Astrocyte (in vitro differentiated cells and primary cell): Measurements from ENCODE around the gene TANGO2. TPM values are rescaled to one million over a fixed set of nuclear protein-coding genes. Genes with fewer than 3 reads are reported as not detected.

Experiments used
- DNase-seq: peaks from one replicate; pipeline ENCODE4 v3.0.0-alpha.2; 2010; ENCODE audit warnings: low read depth
- FAIRE-seq: peaks from 2 replicates; lab custom pipeline; 2011; peaks lifted over from hg19 to GRCh38; lab: Jason Lieb, UNC
- H2AFZ ChIP-seq: 2 replicates; pipeline ENCODE4 v1.6.0; 2012; ENCODE audit warnings: low read depth, low read length, inconsistent platforms
- H3K27ac ChIP-seq: 2 replicates; pipeline ENCODE4 v1.5.1; 2011; ENCODE audit warnings: low read depth, low read length, inconsistent platforms
- H3K27me3 ChIP-seq: 2 replicates; pipeline ENCODE4 v1.6.0; 2011; ENCODE audit warnings: low read length, inconsistent platforms; ENCODE audit not compliant: insufficient read depth
- H3K36me3 ChIP-seq: 2 replicates; pipeline ENCODE4 v1.5.1; 2011; ENCODE audit warnings: low read length, inconsistent platforms; ENCODE audit not compliant: insufficient read depth
- H3K4me1 ChIP-seq: 2 replicates; pipeline ENCODE4 v1.5.1; 2011; ENCODE audit warnings: low read length, inconsistent platforms; ENCODE audit not compliant: insufficient read depth
- H3K4me2 ChIP-seq: 2 replicates; pipeline ENCODE4 v1.6.0; 2012; ENCODE audit warnings: low read length, inconsistent platforms
- H3K4me3 ChIP-seq: 2 replicates; pipeline ENCODE4 v1.5.1; 2011; ENCODE audit warnings: low read depth, mild to moderate bottlenecking, low read length, inconsistent platforms; ENCODE audit not compliant: insufficient read depth
- H3K79me2 ChIP-seq: 2 replicates; pipeline ENCODE4 v1.6.0; 2012; ENCODE audit warnings: mild to moderate bottlenecking, low read length, inconsistent platforms; ENCODE audit not compliant: insufficient read depth
- H3K9ac ChIP-seq: 2 replicates; pipeline ENCODE4 v1.6.0; 2012; ENCODE audit warnings: mild to moderate bottlenecking, low read length, inconsistent platforms
- H3K9me3 ChIP-seq: 2 replicates; pipeline ENCODE4 v1.5.1; 2012; ENCODE audit warnings: low read depth, mild to moderate bottlenecking, low read length, inconsistent platforms; ENCODE audit not compliant: insufficient read depth
- H4K20me1 ChIP-seq: 2 replicates; pipeline ENCODE4 v1.6.0; 2012; ENCODE audit warnings: low read length, inconsistent platforms; ENCODE audit not compliant: insufficient read depth
- H3K27ac Mint-ChIP-seq: one replicate; pipeline ENCODE4 v1.8.0; 2021; ENCODE audit warnings: mild to moderate bottlenecking, mixed read lengths; ENCODE audit not compliant: unreplicated experiment
- H3K27me3 Mint-ChIP-seq: one replicate; pipeline ENCODE4 v1.8.0; 2021; ENCODE audit warnings: low read depth, mixed read lengths; ENCODE audit not compliant: unreplicated experiment
- H3K36me3 Mint-ChIP-seq: one replicate; pipeline ENCODE4 v1.8.0; 2021; ENCODE audit warnings: low read depth, mixed read lengths; ENCODE audit not compliant: unreplicated experiment
- H3K4me1 Mint-ChIP-seq: one replicate; pipeline ENCODE4 v1.8.0; 2021; ENCODE audit warnings: low read depth, mixed read lengths; ENCODE audit not compliant: unreplicated experiment
- H3K4me3 Mint-ChIP-seq: one replicate; pipeline ENCODE4 v1.8.0; 2021; ENCODE audit warnings: mild to moderate bottlenecking, moderate library complexity, mixed read lengths; ENCODE audit not compliant: unreplicated experiment
- H3K9me3 Mint-ChIP-seq: one replicate; pipeline ENCODE4 v1.8.0; 2021; ENCODE audit warnings: mild to moderate bottlenecking, mixed read lengths; ENCODE audit not compliant: unreplicated experiment
- CTCF ChIP-seq: IDR thresholded peaks from 2 replicates; pipeline ENCODE4 v1.5.1; 2011; ENCODE audit warnings: low read depth, mild to moderate bottlenecking, inconsistent platforms, low read length, moderate library complexity; ENCODE audit not compliant: insufficient read depth
- EZH2 ChIP-seq: IDR thresholded peaks from 2 replicates; pipeline ENCODE4 v1.6.1; 2012; ENCODE audit warnings: mild to moderate bottlenecking, low read length, inconsistent platforms; ENCODE audit not compliant: insufficient read depth
- total RNA-seq: library from RNA; stranded (reverse); gene quantifications from 2 replicates; pipeline ENCODE4 v1.2.1, GENCODE V29; 2021

Gene TANGO2
- total RNA-seq, 1 donor from 2014 or later, result 28.0 TPM

GRCh38 chr22:20085651-20086050, 64.7 kb downstream of the TANGO2 start:
- Mint-ChIP-seq H3K27me3 (no peaks in the 10 kb centered on the region), H3K9me3 (no peaks in the 10 kb centered on the region), H3K4me1 (peaks cover 31% of the 10 kb centered on the region), H3K4me3 (no peak overlapping the region), H3K27ac (no peak overlapping the region), H3K36me3 (peaks cover 23% of the 10 kb centered on the region)
- H3K79me2 ChIP-seq, result peaks cover 99% of the 10 kb centered on the region
- FAIRE-seq (no peak), DNase-seq (no peak)
- H3K4me2 ChIP-seq, result no peak overlapping the region
- peaks cover 93% of the 10 kb centered on the region for H4K20me1 ChIP-seq
- H2AFZ ChIP-seq, result no peak overlapping the region
- H3K27me3 ChIP-seq, result no peaks in the 10 kb centered on the region
- peaks cover 38% of the 10 kb centered on the region for H3K36me3 ChIP-seq
- no peak overlapping the region for H3K4me3 ChIP-seq
- peaks cover 17% of the 10 kb centered on the region for H3K4me1 ChIP-seq
- H3K9me3 ChIP-seq, result no peaks in the 10 kb centered on the region
- no peak overlapping the region for H3K27ac ChIP-seq
- no peak overlapping the region for H3K9ac ChIP-seq
- TF ChIP-seq EZH2, result no peak
- no peak for TF ChIP-seq CTCF

DNA sequence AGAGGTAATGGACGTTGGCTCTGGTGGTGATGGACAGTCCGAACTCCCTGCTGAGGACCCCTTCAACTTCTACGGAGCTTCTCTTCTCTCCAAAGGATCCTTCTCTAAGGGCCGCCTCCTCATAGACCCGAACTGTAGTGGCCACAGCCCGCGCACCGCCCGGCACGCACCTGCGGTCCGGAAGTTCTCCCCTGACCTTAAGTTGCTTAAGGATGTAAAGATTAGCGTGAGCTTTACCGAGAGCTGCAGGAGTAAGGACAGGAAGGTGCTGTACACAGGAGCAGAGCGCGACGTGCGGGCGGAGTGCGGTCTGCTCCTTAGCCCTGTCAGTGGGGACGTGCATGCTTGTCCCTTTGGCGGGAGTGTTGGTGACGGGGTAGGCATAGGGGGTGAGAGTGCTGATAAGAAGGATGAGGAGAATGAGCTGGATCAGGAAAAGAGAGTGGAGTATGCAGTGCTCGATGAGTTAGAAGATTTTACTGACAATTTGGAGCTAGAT, 65.2 kb downstream of the TANGO2 start:
- no peak overlapping the region for H3K27ac Mint-ChIP-seq
- H3K27ac ChIP-seq, result no peak overlapping the region

More for the DNA sequence above, 65.2 kb downstream of the TANGO2 start:
- Histone ChIP-seq H3K9ac (no peak overlapping the region), H3K79me2 (peaks cover 98% of the 10 kb centered on the region), H4K20me1 (peaks cover 97% of the 10 kb centered on the region), H3K4me1 (peaks cover 14% of the 10 kb centered on the region), H3K27me3 (no peaks in the 10 kb centered on the region), H3K9me3 (no peaks in the 10 kb centered on the region), H3K4me2 (no peak overlapping the region), H3K4me3 (no peak overlapping the region), H2AFZ (no peak overlapping the region), H3K36me3 (peaks cover 43% of the 10 kb centered on the region)
- FAIRE-seq, result no peak
- no peaks in the 10 kb centered on the region for H3K9me3 Mint-ChIP-seq
- H3K27me3 Mint-ChIP-seq, result no peaks in the 10 kb centered on the region
- peaks cover 26% of the 10 kb centered on the region for H3K36me3 Mint-ChIP-seq
- no peak for TF ChIP-seq CTCF
- no peak for TF ChIP-seq EZH2
- no peak overlapping the region for H3K4me3 Mint-ChIP-seq
- peaks cover 30% of the 10 kb centered on the region for H3K4me1 Mint-ChIP-seq
- no peak for DNase-seq
